Parathyroid adenoma (tissue), 2 donors: ENCODE data around the gene PADI3.

ENCODE experiments used
- H2AFZ ChIP-seq: fragments of 300-600 bp; sonication (generic); one replicate; pipeline ENCODE4 v1.7.0; 2017; ENCODE audit warnings: antibody characterized with exemption, mild to moderate bottlenecking
- H3K27ac ChIP-seq: fragments of 300-600 bp; sonication (generic); one replicate; pipeline ENCODE4 v1.7.0; 2017
- H3K27me3 ChIP-seq: fragments of 300-600 bp; sonication (generic); one replicate; pipeline ENCODE4 v1.7.0; 2017; ENCODE audit warnings: low read length; ENCODE audit not compliant: control insufficient read depth, insufficient read depth
- H3K36me3 ChIP-seq: fragments of 300-600 bp; sonication (generic); one replicate; pipeline ENCODE4 v1.7.0; 2017; ENCODE audit warnings: low read length; ENCODE audit not compliant: control insufficient read depth, insufficient read depth
- H3K4me1 ChIP-seq: fragments of 300-600 bp; sonication (generic); one replicate; pipeline ENCODE4 v1.7.0; 2017; ENCODE audit warnings: control low read depth
- H3K4me2 ChIP-seq: fragments of 300-600 bp; sonication (generic); one replicate; pipeline ENCODE4 v1.7.0; 2017; ENCODE audit warnings: low read length
- H3K4me3 ChIP-seq: fragments of 300-600 bp; sonication (generic); one replicate; pipeline ENCODE4 v1.7.0; 2017; ENCODE audit warnings: low read depth, low read length
- H3K79me2 ChIP-seq: fragments of 300-600 bp; sonication (generic); one replicate; pipeline ENCODE4 v1.7.0; 2017; ENCODE audit warnings: control low read depth
- H3K9ac ChIP-seq: fragments of 300-600 bp; sonication (generic); one replicate; pipeline ENCODE4 v1.7.0; 2017; ENCODE audit warnings: mild to moderate bottlenecking
- H3K9me3 ChIP-seq: fragments of 300-600 bp; sonication (generic); one replicate; pipeline ENCODE4 v1.7.0; 2017; ENCODE audit warnings: low read length; ENCODE audit not compliant: control insufficient read depth
- CTCF ChIP-seq: fragments of 300-600 bp; sonication (generic); IDR thresholded peaks from one replicate; pipeline ENCODE4 v1.7.0; 2017; ENCODE audit warnings: antibody characterized with exemption, mild to moderate bottlenecking
- donor health status: primary hyperparathyroidism.

PADI3 gene

GRCh38 chr1:17232759-17233661 lies 15.9 kb upstream of the PADI3 start:
- H3K4me2 ChIP-seq = no peak overlapping the region
- no peaks in the 10 kb centered on the region for H3K4me1 ChIP-seq
- TF ChIP-seq CTCF = no peak
- no peak overlapping the region for H2AFZ ChIP-seq
- no peaks in the 10 kb centered on the region for H3K36me3 ChIP-seq
- H3K9ac ChIP-seq = no peak overlapping the region
- H3K79me2 ChIP-seq = no peaks in the 10 kb centered on the region
- H3K4me3 ChIP-seq = no peak overlapping the region
- no peaks in the 10 kb centered on the region for H3K9me3 ChIP-seq
- no peak overlapping the region for H3K27ac ChIP-seq
- no peaks in the 10 kb centered on the region for H3K27me3 ChIP-seq

GRCh38 chr1:17233675-17234320 lies 15.1 kb upstream of the PADI3 start:
- Histone ChIP-seq H3K36me3 (no peaks in the 10 kb centered on the region), H3K4me1 (no peaks in the 10 kb centered on the region), H3K4me3 (no peak overlapping the region), H3K9me3 (no peaks in the 10 kb centered on the region), H3K4me2 (no peak overlapping the region), H3K27me3 (no peaks in the 10 kb centered on the region), H3K79me2 (no peaks in the 10 kb centered on the region), H3K27ac (no peak overlapping the region), H2AFZ (no peak overlapping the region), H3K9ac (no peak overlapping the region)
- no peak for TF ChIP-seq CTCF

GRCh38 chr1:17234405-17234804 lies 14.5 kb upstream of the PADI3 start:
- Histone ChIP-seq H3K79me2 (no peaks in the 10 kb centered on the region), H3K27me3 (no peaks in the 10 kb centered on the region), H3K4me3 (no peak overlapping the region), H3K4me1 (no peaks in the 10 kb centered on the region), H2AFZ (no peak overlapping the region), H3K36me3 (no peaks in the 10 kb centered on the region), H3K27ac (no peak overlapping the region), H3K4me2 (no peak overlapping the region), H3K9ac (no peak overlapping the region), H3K9me3 (no peaks in the 10 kb centered on the region)
- no peak for TF ChIP-seq CTCF

GRCh38 chr1:17235135-17235885 lies 13.6 kb upstream of the PADI3 start:
- Histone ChIP-seq H3K9me3 (no peaks in the 10 kb centered on the region), H3K4me2 (no peak overlapping the region), H3K36me3 (no peaks in the 10 kb centered on the region), H2AFZ (no peak overlapping the region), H3K27me3 (no peaks in the 10 kb centered on the region), H3K9ac (no peak overlapping the region), H3K4me1 (no peaks in the 10 kb centered on the region), H3K4me3 (no peak overlapping the region), H3K79me2 (no peaks in the 10 kb centered on the region), H3K27ac (no peak overlapping the region)
- TF ChIP-seq CTCF = no peak
